ENCODE data around the gene LEF1.

LEF1 gene

GRCh38 chr4:108141213-108141950, 27.4 kb downstream of the LEF1 start:
- no peak for TF ChIP-seq Cebpa-rat (IDR thresholded peaks at IDR 0.05)
- Histone ChIP-seq H4K20me1 (peaks cover 100% of the 10 kb centered on the region), H3K9me3 (no peaks in the 10 kb centered on the region), H3K36me3 (peaks cover 69% of the 10 kb centered on the region), H3K27me3 (peaks cover 38% of the 10 kb centered on the region), H3K4me1 (peaks cover 83% of the 10 kb centered on the region), H3K4me2 (peak overlapping the region; percentile 55), H3K4me3 (no peak overlapping the region), H3K27ac (no peak overlapping the region), H3K9ac (no peak overlapping the region)

GRCh38 chr4:108140328-108140727, 28.4 kb downstream of the LEF1 start:
- no peak overlapping the region for H3K9ac ChIP-seq
- TF ChIP-seq Cebpa-rat (IDR thresholded peaks at IDR 0.05), result no peak
- H3K4me2 ChIP-seq, result peak overlapping the region; percentile 11
- no peak overlapping the region for H3K27ac ChIP-seq
- peaks cover 65% of the 10 kb centered on the region for H3K36me3 ChIP-seq
- no peaks in the 10 kb centered on the region for H3K9me3 ChIP-seq
- H3K4me1 ChIP-seq, result peaks cover 83% of the 10 kb centered on the region
- H4K20me1 ChIP-seq, result peaks cover 100% of the 10 kb centered on the region
- peaks cover 38% of the 10 kb centered on the region for H3K27me3 ChIP-seq
- no peak overlapping the region for H3K4me3 ChIP-seq

DNA sequence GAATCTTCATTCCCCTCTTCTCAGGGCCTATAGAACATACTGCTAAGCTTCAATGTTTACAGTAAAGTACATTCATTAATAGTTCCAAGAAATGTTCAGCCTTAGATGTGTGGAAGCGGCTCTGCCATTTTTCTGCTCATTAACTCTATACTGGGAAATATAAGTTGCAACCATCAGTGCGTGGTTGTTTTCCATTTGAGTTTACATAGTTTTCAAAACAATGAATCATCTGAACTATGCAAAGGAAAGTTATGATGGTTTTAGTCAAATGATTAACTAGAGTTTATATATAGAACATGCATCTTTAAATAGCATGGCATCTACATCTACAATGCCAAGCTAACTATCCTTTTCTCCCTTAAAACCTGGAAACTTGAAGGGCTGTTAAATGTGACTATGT, 29.6 kb downstream of the LEF1 start:
- Histone ChIP-seq H3K27ac (no peak overlapping the region), H4K20me1 (peaks cover 100% of the 10 kb centered on the region), H3K27me3 (peaks cover 38% of the 10 kb centered on the region), H3K4me3 (no peak overlapping the region), H3K9ac (no peak overlapping the region), H3K36me3 (peaks cover 64% of the 10 kb centered on the region), H3K4me1 (peaks cover 83% of the 10 kb centered on the region), H3K9me3 (no peaks in the 10 kb centered on the region), H3K4me2 (peak overlapping the region; percentile 53)
- TF ChIP-seq Cebpa-rat (IDR thresholded peaks at IDR 0.05), result no peak

DNA sequence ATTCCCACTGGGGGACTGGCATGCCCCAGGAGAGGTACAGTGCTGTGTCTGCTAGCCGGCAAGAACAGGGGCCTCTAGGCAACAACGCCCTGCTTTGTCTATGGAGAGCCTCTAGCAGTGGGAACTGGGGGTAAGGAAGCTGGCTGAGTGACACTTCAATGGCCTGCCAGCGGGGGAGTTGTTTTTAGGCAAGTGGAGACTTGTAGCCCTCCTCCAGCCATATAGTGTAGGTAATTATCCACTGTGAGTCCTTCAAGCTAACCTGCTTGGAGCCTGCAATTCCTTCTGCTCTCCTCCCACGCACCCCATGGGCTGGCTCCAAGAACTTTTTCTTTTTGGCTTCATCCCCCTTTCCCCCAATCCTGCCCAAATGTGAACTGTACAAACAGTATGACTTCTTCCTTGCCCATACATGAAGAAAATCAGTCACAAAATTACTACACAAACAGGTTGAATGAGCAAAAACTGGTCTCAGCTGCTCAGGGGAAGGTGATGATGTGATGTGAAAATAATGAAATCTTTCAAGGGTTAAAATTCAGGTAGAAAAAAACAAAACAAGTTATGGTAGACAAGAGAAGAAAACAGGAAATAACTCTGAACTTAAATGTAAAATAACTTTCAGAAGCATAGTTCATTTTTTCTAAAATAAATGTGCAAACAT, 33.1 kb downstream of the LEF1 start:
- Histone ChIP-seq H4K20me1 (peaks cover 100% of the 10 kb centered on the region), H3K4me3 (no peak overlapping the region), H3K36me3 (peaks cover 69% of the 10 kb centered on the region), H3K4me2 (peak overlapping the region; percentile 35), H3K27ac (no peak overlapping the region), H3K9me3 (no peaks in the 10 kb centered on the region), H3K9ac (no peak overlapping the region), H3K27me3 (peaks cover 9% of the 10 kb centered on the region; the same call in 1 of the 2 replicates), H3K4me1 (peaks cover 83% of the 10 kb centered on the region)
- no peak for TF ChIP-seq Cebpa-rat (IDR thresholded peaks at IDR 0.05)

DNA sequence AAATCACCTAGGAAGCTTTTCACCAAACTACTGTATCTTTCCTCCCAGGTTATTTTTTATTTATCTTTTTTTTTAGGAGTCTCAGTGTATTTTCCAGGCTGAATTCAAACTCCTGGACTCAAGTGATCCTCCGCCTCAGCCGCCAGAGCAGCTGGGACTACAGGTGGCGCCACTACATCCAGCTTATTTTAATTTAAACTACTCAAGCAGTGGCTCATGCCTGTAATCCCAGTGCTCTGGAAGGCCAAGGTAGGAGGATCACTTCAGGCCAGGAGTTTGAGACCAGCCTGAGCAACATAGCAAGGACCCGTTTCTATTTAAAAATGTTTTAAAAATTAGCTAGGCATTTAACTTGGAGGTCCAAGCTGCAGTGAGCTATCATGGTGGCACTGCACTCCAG, 37.8 kb downstream of the LEF1 start:
- H3K4me2 ChIP-seq, result peak overlapping the region; percentile 83
- H3K36me3 ChIP-seq, result peaks cover 69% of the 10 kb centered on the region
- no peak for TF ChIP-seq Cebpa-rat (IDR thresholded peaks at IDR 0.05)
- peaks cover 100% of the 10 kb centered on the region for H4K20me1 ChIP-seq
- H3K4me1 ChIP-seq, result peaks cover 100% of the 10 kb centered on the region
- H3K9ac ChIP-seq, result no peak overlapping the region
- H3K27ac ChIP-seq, result no peak overlapping the region
- H3K27me3 ChIP-seq, result no peaks in the 10 kb centered on the region
- H3K9me3 ChIP-seq, result no peaks in the 10 kb centered on the region
- H3K4me3 ChIP-seq, result no peak overlapping the region

- Histone ChIP-seq H3K9me3 (no peaks in the 10 kb centered on the region), H4K20me1 (peaks cover 100% of the 10 kb centered on the region), H3K27ac (no peak overlapping the region), H3K4me2 (peak overlapping the region; percentile 83), H3K4me3 (0 out of 2 replicates have a peak overlapping the region, but pooled peaks have one; percentile 7), H3K9ac (peak overlapping the region; percentile 45; the same call in 1 of the 2 replicates), H3K27me3 (no peaks in the 10 kb centered on the region), H3K4me1 (peaks cover 99% of the 10 kb centered on the region), H3K36me3 (peaks cover 65% of the 10 kb centered on the region)
- TF ChIP-seq Cebpa-rat (IDR thresholded peaks at IDR 0.05), result no peak
Measured at GRCh38 chr4:108129196-108129595, 39.5 kb downstream of the LEF1 start.

DNA sequence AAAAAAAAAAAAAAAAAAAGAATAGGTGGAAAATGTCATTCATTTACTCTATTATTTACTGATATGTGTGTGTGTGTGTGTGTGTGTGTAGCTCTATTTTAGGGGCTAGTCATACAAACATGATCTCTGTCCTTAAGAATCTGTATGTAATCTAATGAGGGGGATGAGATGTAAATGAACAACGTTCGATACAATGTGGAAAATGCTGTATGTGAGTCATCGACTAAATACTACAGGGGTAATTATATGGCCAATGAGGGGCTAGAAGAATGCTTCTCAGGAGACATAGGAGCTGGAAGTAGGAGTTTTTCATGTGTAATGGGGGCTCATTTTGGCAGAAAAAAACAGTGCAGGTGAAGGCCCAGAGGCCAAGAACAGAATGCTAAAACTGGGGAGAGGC, 41.9 kb downstream of the LEF1 start:
- no peak for TF ChIP-seq Cebpa-rat (IDR thresholded peaks at IDR 0.05)
- Histone ChIP-seq H4K20me1 (peaks cover 100% of the 10 kb centered on the region), H3K27ac (peak overlapping the region; percentile 37; the same call in 1 of the 2 replicates)

GRCh38 chr4:108120789-108121188, 47.9 kb downstream of the LEF1 start:
- Histone ChIP-seq H3K27ac (no peak overlapping the region), H3K9me3 (no peaks in the 10 kb centered on the region), H4K20me1 (peaks cover 100% of the 10 kb centered on the region), H3K4me3 (no peak overlapping the region), H3K27me3 (no peaks in the 10 kb centered on the region), H3K36me3 (peaks cover 67% of the 10 kb centered on the region), H3K9ac (no peak overlapping the region), H3K4me1 (peaks cover 91% of the 10 kb centered on the region), H3K4me2 (no peak overlapping the region; the same call in 1 of the 2 replicates)
- TF ChIP-seq Cebpa-rat (IDR thresholded peaks at IDR 0.05), result no peak

More for the DNA sequence above, 41.9 kb downstream of the LEF1 start:
- no peaks in the 10 kb centered on the region for H3K27me3 ChIP-seq
- peak overlapping the region; percentile 39; the same call in 1 of the 2 replicates for H3K4me3 ChIP-seq
- no peak overlapping the region for H3K9ac ChIP-seq
- H3K4me2 ChIP-seq, result peak overlapping the region; percentile 83
- H3K36me3 ChIP-seq, result peaks cover 63% of the 10 kb centered on the region
- H3K9me3 ChIP-seq, result no peaks in the 10 kb centered on the region
- peaks cover 90% of the 10 kb centered on the region for H3K4me1 ChIP-seq

GRCh38 chr4:108119199-108119800, 49.4 kb downstream of the LEF1 start:
- H3K9me3 ChIP-seq, result no peaks in the 10 kb centered on the region
- no peak overlapping the region for H3K9ac ChIP-seq
- TF ChIP-seq Cebpa-rat (IDR thresholded peaks at IDR 0.05), result no peak
- H3K27ac ChIP-seq, result no peak overlapping the region
- no peak overlapping the region for H3K4me3 ChIP-seq
- H3K27me3 ChIP-seq, result no peaks in the 10 kb centered on the region
- peaks cover 100% of the 10 kb centered on the region for H4K20me1 ChIP-seq
- H3K4me2 ChIP-seq, result peak overlapping the region; percentile 28
- peaks cover 71% of the 10 kb centered on the region for H3K36me3 ChIP-seq
- H3K4me1 ChIP-seq, result peaks cover 91% of the 10 kb centered on the region

- Histone ChIP-seq H3K9me3 (no peaks in the 10 kb centered on the region), H3K27me3 (no peaks in the 10 kb centered on the region), H3K27ac (no peak overlapping the region), H4K20me1 (peaks cover 100% of the 10 kb centered on the region), H3K4me1 (peaks cover 92% of the 10 kb centered on the region), H3K36me3 (peaks cover 69% of the 10 kb centered on the region), H3K9ac (no peak overlapping the region), H3K4me3 (no peak overlapping the region), H3K4me2 (0 out of 2 replicates have a peak overlapping the region, but pooled peaks have one; percentile 52)
- no peak for TF ChIP-seq Cebpa-rat (IDR thresholded peaks at IDR 0.05)
Measured at GRCh38 chr4:108118505-108118904, 50.2 kb downstream of the LEF1 start.

All from BLaER1 (cell line).